SK-N-SH (cell line): ENCODE data around the gene RHBDL2.

Experiments
- ELF1 ChIP-seq: IDR thresholded peaks from 2 replicates; pipeline ENCODE4 v1.4.0; 2012
- EP300 ChIP-seq, 2 experiments: IDR thresholded peaks; 2 replicates each; pipeline versions ENCODE4 v1.4.0 to v1.6.1; 2012; ENCODE audit warnings: borderline replicate concordance in 1 of 2, low read depth in 1 of 2, low read length in 1 of 2
- FOXM1 ChIP-seq: IDR thresholded peaks from 2 replicates; pipeline ENCODE4 v1.4.0; 2012; ENCODE audit warnings: low read depth, mild to moderate bottlenecking
- RAD21 ChIP-seq: IDR thresholded peaks from 2 replicates; pipeline ENCODE4 v1.6.1; 2012; ENCODE audit warnings: mild to moderate bottlenecking, low read length
- SMC3 ChIP-seq: IDR thresholded peaks from 2 replicates; pipeline ENCODE4 v1.6.1; 2012; ENCODE audit warnings: low read depth, low read length, improper control_type of control experiment
- USF1 ChIP-seq: IDR thresholded peaks from 2 replicates; pipeline ENCODE4 v1.4.0; 2012; ENCODE audit warnings: low read depth, borderline replicate concordance
- TF ChIP-seq, protein P1 (sequence below): fragments of 200-600 bp; sonication (generic); IDR thresholded peaks from 2 replicates; pipeline ENCODE4 v1.6.1; 2017; ENCODE audit warnings: antibody characterized with exemption, mild to moderate bottlenecking, moderate library complexity

- TF ChIP-seq, protein P1, sequence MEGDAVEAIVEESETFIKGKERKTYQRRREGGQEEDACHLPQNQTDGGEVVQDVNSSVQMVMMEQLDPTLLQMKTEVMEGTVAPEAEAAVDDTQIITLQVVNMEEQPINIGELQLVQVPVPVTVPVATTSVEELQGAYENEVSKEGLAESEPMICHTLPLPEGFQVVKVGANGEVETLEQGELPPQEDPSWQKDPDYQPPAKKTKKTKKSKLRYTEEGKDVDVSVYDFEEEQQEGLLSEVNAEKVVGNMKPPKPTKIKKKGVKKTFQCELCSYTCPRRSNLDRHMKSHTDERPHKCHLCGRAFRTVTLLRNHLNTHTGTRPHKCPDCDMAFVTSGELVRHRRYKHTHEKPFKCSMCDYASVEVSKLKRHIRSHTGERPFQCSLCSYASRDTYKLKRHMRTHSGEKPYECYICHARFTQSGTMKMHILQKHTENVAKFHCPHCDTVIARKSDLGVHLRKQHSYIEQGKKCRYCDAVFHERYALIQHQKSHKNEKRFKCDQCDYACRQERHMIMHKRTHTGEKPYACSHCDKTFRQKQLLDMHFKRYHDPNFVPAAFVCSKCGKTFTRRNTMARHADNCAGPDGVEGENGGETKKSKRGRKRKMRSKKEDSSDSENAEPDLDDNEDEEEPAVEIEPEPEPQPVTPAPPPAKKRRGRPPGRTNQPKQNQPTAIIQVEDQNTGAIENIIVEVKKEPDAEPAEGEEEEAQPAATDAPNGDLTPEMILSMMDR = no peak
- TF ChIP-seq RAD21 = no peak
- no peak for TF ChIP-seq USF1
- TF ChIP-seq SMC3 = no peak
- no peak for TF ChIP-seq FOXM1
- no peak for TF ChIP-seq EP300 (IDR thresholded peaks at IDR 0.05; ENCODE audit: borderline replicate concordance in 1 of 2, low read depth in 1 of 2, low read length in 1 of 2)
- no peak for TF ChIP-seq ELF1
Observed at GRCh38 chr1:38888423-38889333, 53.0 kb downstream of the RHBDL2 start.
